WTC11 (cell line): ENCODE measurements around the gene DNAJC8.

Experiments used
- CTCF ChIP-seq: fragments of 200-600 bp; IDR thresholded peaks from 2 replicates; pipeline ENCODE4 v1.8.0; 2022; ENCODE audit warnings: antibody characterized with exemption
- ESRRA ChIP-seq: sonication (generic); formaldehyde crosslinking; IDR thresholded peaks from 2 replicates; pipeline ENCODE4 v1.8.1; 2022; ENCODE audit warnings: mild to moderate bottlenecking, missing genetic modification reagents, borderline replicate concordance
- JUN ChIP-seq: sonication (generic); formaldehyde crosslinking; IDR thresholded peaks from 2 replicates; pipeline ENCODE4 v1.8.0; 2023; ENCODE audit warnings: mild to moderate bottlenecking, missing genetic modification reagents
- SP1 ChIP-seq: sonication (generic); formaldehyde crosslinking; conservative IDR thresholded peaks from 2 replicates; pipeline ENCODE4 v1.8.1; 2022; ENCODE audit warnings: missing genetic modification reagents
- ZNF138 ChIP-seq: sonication (generic); formaldehyde crosslinking; conservative IDR thresholded peaks from 2 replicates; pipeline ENCODE4 v1.8.1; 2022; ENCODE audit warnings: mild to moderate bottlenecking, moderate library complexity, missing genetic modification reagents
- ZNF671 ChIP-seq: fragments of 250-450 bp; sonication (Bioruptor Pico); IDR thresholded peaks from 2 replicates; pipeline ENCODE4 v1.8.0; 2021; ENCODE audit warnings: mild to moderate bottlenecking
- TF ChIP-seq, protein P1 (sequence below): sonication (generic); formaldehyde crosslinking; conservative IDR thresholded peaks from 2 replicates; pipeline ENCODE4 v1.8.1; 2022; ENCODE audit warnings: mild to moderate bottlenecking, missing genetic modification reagents
- TF ChIP-seq, protein P2 (sequence below): sonication (generic); formaldehyde crosslinking; IDR thresholded peaks from 2 replicates; pipeline ENCODE4 v1.8.1; 2022; ENCODE audit warnings: low read depth, mild to moderate bottlenecking, moderate library complexity, missing genetic modification reagents, borderline replicate concordance

GRCh38 chr1:28278763-28279162, 45.9 kb upstream of the DNAJC8 start:
- TF ChIP-seq CTCF, result no peak
- no peak for TF ChIP-seq SP1 (CRISPR knock-in tag)
- TF ChIP-seq, protein P1, sequence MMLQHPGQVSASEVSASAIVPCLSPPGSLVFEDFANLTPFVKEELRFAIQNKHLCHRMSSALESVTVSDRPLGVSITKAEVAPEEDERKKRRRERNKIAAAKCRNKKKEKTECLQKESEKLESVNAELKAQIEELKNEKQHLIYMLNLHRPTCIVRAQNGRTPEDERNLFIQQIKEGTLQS, result no peak
- TF ChIP-seq, protein P2, sequence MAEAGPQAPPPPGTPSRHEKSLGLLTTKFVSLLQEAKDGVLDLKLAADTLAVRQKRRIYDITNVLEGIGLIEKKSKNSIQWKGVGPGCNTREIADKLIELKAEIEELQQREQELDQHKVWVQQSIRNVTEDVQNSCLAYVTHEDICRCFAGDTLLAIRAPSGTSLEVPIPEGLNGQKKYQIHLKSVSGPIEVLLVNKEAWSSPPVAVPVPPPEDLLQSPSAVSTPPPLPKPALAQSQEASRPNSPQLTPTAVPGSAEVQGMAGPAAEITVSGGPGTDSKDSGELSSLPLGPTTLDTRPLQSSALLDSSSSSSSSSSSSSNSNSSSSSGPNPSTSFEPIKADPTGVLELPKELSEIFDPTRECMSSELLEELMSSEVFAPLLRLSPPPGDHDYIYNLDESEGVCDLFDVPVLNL (CRISPR knock-in tag), result no peak
- no peak for TF ChIP-seq ZNF138
- TF ChIP-seq ZNF671 (CRISPR knock-in tag), result no peak
- TF ChIP-seq JUN (CRISPR knock-in tag), result no peak
- no peak for TF ChIP-seq ESRRA
